Skeletal muscle tissue (tissue), 4 donors: ENCODE measurements around the gene PDE6B. TPM values are rescaled to one million over a fixed set of nuclear protein-coding genes. Genes with fewer than 3 reads are reported as not detected.

Source experiments
- H3K27ac ChIP-seq: one replicate; pipeline ENCODE4 v1.7.0; 2013; ENCODE audit warnings: mild to moderate bottlenecking, low read depth, low read length, inconsistent platforms
- H3K27me3 ChIP-seq, 3 donors: one replicate each; pipeline ENCODE4 v1.7.0; 2013; ENCODE audit warnings: low read length in 3 of 3; ENCODE audit not compliant: control insufficient read depth in 3 of 3, insufficient read depth in 3 of 3
- H3K36me3 ChIP-seq, 3 donors: one replicate each; pipeline ENCODE4 v1.7.0; 2013; ENCODE audit warnings: low read length in 3 of 3; ENCODE audit not compliant: control insufficient read depth in 3 of 3, insufficient read depth in 3 of 3
- H3K4me1 ChIP-seq, 3 donors: one replicate each; pipeline ENCODE4 v1.7.0; 2013; ENCODE audit warnings: low read length in 3 of 3, mild to moderate bottlenecking in 3 of 3; ENCODE audit not compliant: control insufficient read depth in 3 of 3, insufficient read depth in 3 of 3
- H3K4me3 ChIP-seq, 3 donors: one replicate each; pipeline ENCODE4 v1.7.0; 2013; ENCODE audit warnings: low read length in 3 of 3
- H3K9ac ChIP-seq, 3 donors: one replicate each; pipeline ENCODE4 v1.7.0; 2013; ENCODE audit warnings: low read length in 3 of 3, mild to moderate bottlenecking in 3 of 3, moderate library complexity in 2 of 3, low read depth in 1 of 3
- H3K9me3 ChIP-seq, 3 donors: one replicate each; pipeline ENCODE4 v1.7.0; 2013; ENCODE audit warnings: low read length in 3 of 3; ENCODE audit not compliant: control insufficient read depth in 3 of 3
- total RNA-seq: library from RNA; depleted of rRNA; stranded (reverse); fragments of >200 nt; gene quantifications from one replicate; pipeline ENCODE4 v1.2.3, GENCODE V29; 2014
- donor health status: Osteomylitis.

PDE6B gene
- total RNA-seq, 1 donor from 2014 or later: 8.9 TPM

DNA sequence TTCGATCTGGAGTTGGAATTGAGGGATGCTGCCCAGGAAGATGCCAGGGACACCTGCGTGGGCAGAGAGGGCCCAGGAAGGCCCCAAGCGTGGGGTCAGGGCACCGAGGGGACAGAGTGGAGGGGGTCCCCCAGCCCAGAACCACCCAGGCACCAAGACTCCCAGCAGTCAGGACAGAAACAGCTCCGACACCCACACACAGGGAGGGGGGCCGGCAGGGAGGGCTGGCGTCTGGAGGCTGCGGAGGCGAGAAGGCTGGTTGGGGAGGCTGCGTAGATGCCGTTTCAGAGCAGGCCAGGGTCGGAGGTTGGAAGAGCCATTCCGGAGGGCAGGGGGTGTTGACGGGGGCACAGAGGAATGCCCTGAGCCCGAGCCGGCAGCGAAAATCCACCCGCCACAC is 25.1 kb downstream of the PDE6B start:
- Histone ChIP-seq H3K27me3 (peaks cover 24 to 43% (median 42%) of the 10 kb centered on the region in 3 donors), H3K36me3 (no peaks in the 10 kb centered on the region), H3K4me1 (peaks cover 0 to 5% (median 2%) of the 10 kb centered on the region in 3 donors), H3K4me3 (no peak overlapping the region), H3K9me3 (no peaks in the 10 kb centered on the region), H3K9ac (no peak overlapping the region), H3K27ac (no peak overlapping the region)

DNA sequence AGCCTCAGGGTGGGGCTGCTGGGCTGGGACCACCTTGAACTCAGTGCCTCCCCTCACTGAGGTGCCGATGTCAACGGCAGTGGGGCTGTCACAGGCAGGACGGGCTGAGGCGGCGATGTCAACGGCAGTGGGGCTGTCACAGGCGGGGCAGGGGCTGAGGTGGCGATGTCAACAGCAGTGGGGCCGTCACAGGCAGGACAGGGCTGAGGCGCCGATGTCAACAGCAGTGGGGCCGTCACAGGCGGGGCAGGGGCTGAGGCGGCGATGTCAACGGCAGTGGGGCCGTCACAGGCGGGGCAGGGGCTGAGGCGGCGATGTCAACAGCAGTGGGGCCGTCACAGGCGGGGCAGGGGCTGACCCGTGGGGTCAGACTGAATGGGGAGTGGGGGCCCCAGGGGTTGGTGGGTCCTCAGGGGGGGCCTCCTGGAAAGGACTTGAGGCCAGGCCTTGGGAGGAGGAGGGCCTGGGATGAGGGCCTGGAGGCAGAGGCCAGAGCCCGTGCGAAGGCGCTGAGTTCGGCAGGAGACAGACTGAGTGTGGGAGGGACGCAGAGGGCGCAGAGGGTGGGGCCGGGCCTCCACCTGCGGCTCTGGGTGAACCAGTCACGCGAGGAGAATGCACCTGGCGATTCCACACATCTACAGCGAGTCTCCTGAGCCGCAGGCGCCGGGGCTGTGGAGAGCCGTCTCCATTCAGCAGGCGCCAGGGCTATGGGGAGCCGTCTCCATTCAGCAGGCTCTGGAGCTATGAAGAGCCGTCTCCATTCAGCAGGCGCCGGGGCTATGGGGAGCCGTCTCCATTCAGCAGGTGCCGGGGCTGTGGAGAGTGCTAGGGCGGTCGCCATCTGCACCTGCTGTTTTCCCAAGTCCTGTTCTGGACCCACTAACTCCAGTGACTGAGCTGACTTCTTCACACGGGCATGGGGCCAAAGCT is 25.8 kb downstream of the PDE6B start:
- no peak overlapping the region for H3K4me3 ChIP-seq
- H3K27me3 ChIP-seq: peaks cover 28 to 48% (median 48%) of the 10 kb centered on the region in 3 donors
- no peaks in the 10 kb centered on the region for H3K36me3 ChIP-seq
- no peaks in the 10 kb centered on the region for H3K9me3 ChIP-seq
- H3K9ac ChIP-seq: no peak overlapping the region
- no peak overlapping the region for H3K27ac ChIP-seq
- H3K4me1 ChIP-seq: peaks cover 0 to 5% (median 2%) of the 10 kb centered on the region in 3 donors

DNA sequence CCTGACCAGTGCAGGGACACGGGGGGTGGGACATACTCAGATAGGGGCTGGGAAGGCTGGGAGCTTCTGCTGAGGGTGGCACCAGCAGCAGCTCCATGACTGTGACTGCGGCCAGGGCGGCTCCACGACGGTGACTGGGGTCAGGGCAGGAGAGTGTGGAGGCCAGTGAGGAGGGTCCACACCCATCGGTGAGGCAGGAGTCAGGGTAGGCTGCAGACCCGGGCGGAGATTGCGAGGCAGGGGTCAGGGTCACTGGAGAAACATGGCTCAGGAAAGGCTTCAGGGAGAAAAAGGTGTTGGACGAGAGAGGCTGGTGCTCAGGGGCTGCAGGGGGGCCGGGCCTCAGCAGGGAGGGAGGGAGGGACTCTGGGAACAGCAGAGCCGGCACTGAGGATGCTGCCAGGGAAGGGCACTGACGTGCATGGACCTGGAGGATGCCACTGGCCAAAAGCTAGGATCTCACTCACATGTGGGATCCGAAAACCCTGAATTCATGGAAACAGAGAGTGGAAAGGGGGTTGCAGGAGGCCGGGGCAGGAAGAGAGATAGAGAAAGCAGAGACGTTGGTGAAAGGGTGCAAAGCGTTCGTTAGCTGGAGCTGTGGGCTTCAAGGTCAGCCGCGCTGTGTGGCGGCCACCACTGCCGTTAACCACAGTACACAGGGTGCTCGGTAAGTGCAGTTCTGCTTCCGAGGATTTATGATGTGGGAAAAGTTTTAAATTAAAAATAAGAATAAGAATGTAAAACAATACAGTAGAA is 26.7 kb downstream of the PDE6B start:
- H3K4me1 ChIP-seq: peaks cover 0 to 5% (median 2%) of the 10 kb centered on the region in 3 donors
- H3K4me3 ChIP-seq: no peak overlapping the region
- no peaks in the 10 kb centered on the region for H3K9me3 ChIP-seq
- no peak overlapping the region for H3K9ac ChIP-seq
- no peak overlapping the region for H3K27ac ChIP-seq
- H3K36me3 ChIP-seq: no peaks in the 10 kb centered on the region
- H3K27me3 ChIP-seq: peaks cover 25 to 52% (median 52%) of the 10 kb centered on the region in 3 donors

GRCh38 chr4:653080-653821 is 27.9 kb downstream of the PDE6B start:
- no peaks in the 10 kb centered on the region for H3K36me3 ChIP-seq
- no peaks in the 10 kb centered on the region for H3K9me3 ChIP-seq
- H3K27me3 ChIP-seq: peaks cover 29 to 59% (median 55%) of the 10 kb centered on the region in 3 donors
- peaks cover 0 to 5% (median 2%) of the 10 kb centered on the region in 3 donors for H3K4me1 ChIP-seq
- H3K4me3 ChIP-seq: no peak overlapping the region
- H3K9ac ChIP-seq: no peak overlapping the region
- H3K27ac ChIP-seq: no peak overlapping the region

DNA sequence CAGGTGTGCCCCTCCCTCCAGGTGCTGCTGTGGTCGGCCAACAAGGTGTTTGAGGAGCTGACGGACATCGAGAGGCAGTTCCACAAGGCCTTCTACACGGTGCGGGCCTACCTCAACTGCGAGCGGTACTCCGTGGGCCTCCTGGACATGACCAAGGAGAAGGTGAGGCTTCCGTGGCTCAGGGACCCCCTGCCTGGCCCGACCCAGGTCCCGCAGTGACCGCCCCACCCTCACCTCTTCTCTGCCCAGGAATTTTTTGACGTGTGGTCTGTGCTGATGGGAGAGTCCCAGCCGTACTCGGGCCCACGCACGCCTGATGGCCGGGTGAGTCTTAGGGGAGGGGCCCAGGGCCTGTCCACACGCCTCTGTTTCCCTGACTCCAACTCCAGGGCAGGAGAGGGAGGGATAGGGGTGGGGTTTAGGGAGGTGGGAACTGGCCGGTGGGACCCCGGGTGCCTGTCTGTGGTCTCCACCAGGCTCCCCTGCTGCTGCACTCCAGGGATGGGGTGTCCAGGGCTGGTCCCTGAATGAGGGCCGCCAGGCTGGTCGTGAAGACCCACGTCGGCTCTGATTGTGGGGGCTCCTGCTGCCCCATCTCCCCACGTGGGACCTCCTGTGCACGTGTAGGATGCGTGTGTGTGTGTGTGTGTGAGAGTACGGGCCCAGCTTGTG is 28.6 kb downstream of the PDE6B start:
- H3K9me3 ChIP-seq: no peaks in the 10 kb centered on the region
- no peak overlapping the region for H3K9ac ChIP-seq
- H3K36me3 ChIP-seq: no peaks in the 10 kb centered on the region
- H3K4me3 ChIP-seq: no peak overlapping the region
- no peaks in the 10 kb centered on the region for H3K4me1 ChIP-seq
- H3K27me3 ChIP-seq: peaks cover 29 to 59% (median 49%) of the 10 kb centered on the region in 3 donors
- no peak overlapping the region for H3K27ac ChIP-seq

DNA sequence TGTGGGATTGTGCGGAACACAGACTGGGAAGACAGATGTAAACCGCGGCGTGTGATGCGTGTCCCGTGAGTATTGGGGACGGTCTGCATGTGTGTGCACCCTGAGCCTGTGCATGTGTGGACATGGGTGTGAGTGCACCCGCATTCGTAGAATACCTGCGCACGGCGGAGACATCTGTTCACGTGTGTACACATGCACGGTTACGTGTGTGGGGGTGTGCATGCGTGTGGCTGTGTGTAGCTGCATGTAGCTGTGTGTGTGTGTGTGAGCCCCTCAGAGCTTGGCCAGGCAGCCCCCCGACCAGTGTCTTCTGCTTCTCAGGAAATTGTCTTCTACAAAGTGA is 29.1 kb downstream of the PDE6B start:
- Histone ChIP-seq H3K9me3 (no peaks in the 10 kb centered on the region), H3K4me1 (no peaks in the 10 kb centered on the region), H3K27me3 (peaks cover 29 to 55% (median 49%) of the 10 kb centered on the region in 3 donors)

DNA sequence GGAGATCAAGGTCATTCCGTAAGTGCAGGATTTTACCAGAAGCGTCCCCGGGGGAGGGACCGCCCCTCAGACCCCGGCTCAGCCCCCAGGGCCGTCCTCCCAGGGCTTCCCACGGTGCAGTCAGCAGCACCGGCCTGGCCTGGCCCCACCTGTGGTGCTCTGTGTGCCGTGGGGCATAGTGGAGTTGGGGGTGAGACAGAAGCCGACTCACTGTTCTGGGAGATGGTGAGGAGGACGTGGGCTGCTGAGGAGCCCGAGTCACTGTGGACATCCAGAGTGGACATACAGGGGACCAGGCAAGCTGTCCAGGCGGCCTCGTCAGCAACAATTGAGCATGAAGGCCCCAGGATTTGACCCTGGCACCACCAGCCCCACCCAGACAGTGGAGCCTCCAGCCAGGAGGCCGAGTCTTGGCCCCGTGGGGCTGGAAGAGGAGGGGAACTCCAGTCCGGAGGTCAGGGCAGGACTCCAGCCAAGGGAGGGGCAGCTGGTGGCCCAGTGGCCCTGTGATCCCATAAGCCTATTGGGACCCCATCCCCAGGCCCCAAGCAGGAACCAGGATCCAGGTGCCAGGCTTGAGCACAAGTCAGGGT is 29.6 kb downstream of the PDE6B start:
- H3K9me3 ChIP-seq: no peaks in the 10 kb centered on the region
- no peak overlapping the region for H3K27ac ChIP-seq
- no peak overlapping the region for H3K9ac ChIP-seq
- no peak overlapping the region for H3K4me3 ChIP-seq
- H3K27me3 ChIP-seq: peaks cover 25 to 53% (median 44%) of the 10 kb centered on the region in 3 donors
- H3K36me3 ChIP-seq: no peaks in the 10 kb centered on the region
- no peaks in the 10 kb centered on the region for H3K4me1 ChIP-seq

More for the DNA sequence above, 29.1 kb downstream of the PDE6B start:
- H3K36me3 ChIP-seq: no peaks in the 10 kb centered on the region
- H3K9ac ChIP-seq: no peak overlapping the region
- H3K4me3 ChIP-seq: no peak overlapping the region
- no peak overlapping the region for H3K27ac ChIP-seq

DNA sequence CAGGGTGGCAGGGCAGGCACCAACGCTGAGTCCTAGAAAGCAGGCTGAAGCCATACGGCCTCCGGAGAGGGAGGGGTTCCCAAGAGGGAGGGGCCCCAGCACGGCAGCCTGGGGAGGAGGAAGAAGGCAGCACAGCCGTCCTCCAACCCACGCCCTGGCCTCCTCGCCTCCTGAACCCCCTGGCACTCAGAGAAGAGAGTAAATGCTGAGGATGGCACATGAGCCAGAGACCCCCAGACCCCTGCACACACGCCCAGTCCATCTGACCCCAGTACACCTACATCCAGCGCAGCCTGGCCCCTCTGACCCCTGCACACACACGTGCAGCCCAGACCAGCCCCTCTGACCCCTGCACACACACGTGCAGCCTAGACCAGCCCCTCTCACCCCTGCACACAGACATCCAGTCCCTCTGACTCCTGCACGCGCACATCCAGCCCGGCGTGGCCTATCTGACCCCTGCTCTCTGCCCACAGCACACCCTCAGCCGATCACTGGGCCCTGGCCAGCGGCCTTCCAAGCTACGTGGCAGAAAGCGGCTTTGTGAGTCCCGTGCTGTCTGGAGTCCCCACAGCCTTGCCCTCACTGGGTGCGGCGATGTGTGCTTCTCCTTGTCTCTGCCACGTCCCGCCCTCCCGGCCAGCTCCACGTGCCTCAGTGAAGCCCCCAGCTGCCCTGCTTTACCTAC is 30.2 kb downstream of the PDE6B start:
- H3K27ac ChIP-seq: no peak overlapping the region
- H3K36me3 ChIP-seq: no peaks in the 10 kb centered on the region
- peaks cover 25 to 50% (median 42%) of the 10 kb centered on the region in 3 donors for H3K27me3 ChIP-seq
- no peak overlapping the region for H3K9ac ChIP-seq
- no peaks in the 10 kb centered on the region for H3K4me1 ChIP-seq
- no peak overlapping the region for H3K4me3 ChIP-seq
- no peaks in the 10 kb centered on the region for H3K9me3 ChIP-seq
